Suppressor macrophage treated with lipopolysaccharide for 4 hours (primary cell): ENCODE measurements around the gene ZNF844.
"Not testable (repeated sequence)": the region's sequence is repeated elsewhere in the genome, so short reads cannot be mapped to it uniquely, and the experiment has no call there.

Source experiments
- DNase-seq: peaks from one replicate; pipeline ENCODE4 v3.0.0-alpha.2; 2020

The ZNF844 gene

GRCh38 chr19:12092956-12093355 lies 28.4 kb downstream of the ZNF844 start:
- peak; percentile 3 for DNase-seq

- peak; percentile 48 for DNase-seq
These were observed 29.2 kb downstream of the ZNF844 start for GRCh38 chr19:12093777-12094176.

- peak; percentile 1 for DNase-seq
These were observed 30.7 kb downstream of the ZNF844 start for GRCh38 chr19:12095111-12095790.

- peak; percentile 15 for DNase-seq
These were observed 33.5 kb downstream of the ZNF844 start for GRCh38 chr19:12098040-12098439.

GRCh38 chr19:12103909-12104308 lies 39.4 kb downstream of the ZNF844 start:
- not testable (repeated sequence) for DNase-seq

GRCh38 chr19:12111176-12111575 lies 46.6 kb downstream of the ZNF844 start:
- DNase-seq: no peak

- no peak for DNase-seq
These were observed 47.6 kb downstream of the ZNF844 start for GRCh38 chr19:12111943-12112637.

GRCh38 chr19:12112701-12113100 lies 48.2 kb downstream of the ZNF844 start:
- DNase-seq: no peak

GRCh38 chr19:12113121-12113520 lies 48.6 kb downstream of the ZNF844 start:
- DNase-seq: no peak

- DNase-seq: no peak
These were observed 52.9 kb downstream of the ZNF844 start for GRCh38 chr19:12117201-12117970.

- DNase-seq: peak; percentile 26
These were observed 62.2 kb downstream of the ZNF844 start for GRCh38 chr19:12126707-12127106.
